ENCODE data around the gene PCSK2. TPM values are rescaled to one million over a fixed set of nuclear protein-coding genes. Genes with fewer than 3 reads are reported as not detected.
A peak's percentile ranks its signal among the peaks of the same experiment; 100 is the strongest.

Gene PCSK2
- total RNA-seq, 1 experiment from 2014 or later = not detected

DNA sequence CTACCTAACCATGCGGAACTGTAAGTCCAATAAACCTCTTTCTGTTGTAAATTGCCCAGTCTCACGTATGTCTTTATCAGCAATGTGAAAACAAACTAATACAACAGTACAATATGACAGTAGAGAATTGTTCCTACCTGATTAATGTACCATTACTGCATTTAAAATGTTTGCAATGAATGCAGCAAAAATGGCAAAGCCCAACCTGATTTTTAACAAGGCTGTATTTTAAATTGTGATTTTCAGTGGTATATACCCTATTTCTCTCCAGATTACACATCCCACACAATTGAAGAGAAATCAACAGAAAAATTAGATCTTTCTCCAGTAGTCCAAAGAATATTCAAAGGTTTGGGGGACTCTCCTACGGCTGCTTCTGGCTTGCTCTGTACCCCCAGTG, 3.3 kb upstream of the PCSK2 start:
- H3K27me3 ChIP-seq (replicated peaks) = peaks cover 42% of the 10 kb centered on the region
- H3K36me3 ChIP-seq = no peaks in the 10 kb centered on the region
- H3K4me3 ChIP-seq = no peak overlapping the region
- no peak overlapping the region for H3K27ac ChIP-seq
- H3K4me1 ChIP-seq (replicated peaks) = peaks cover 9% of the 10 kb centered on the region
- 0 out of 2 replicates have a peak, but pooled peaks cover 2% of the 10 kb centered on the region for H3K9me3 ChIP-seq (replicated peaks)
- no peak for DNase-seq (ENCODE audit: low read depth in 1 of 2, low spot score in 2 of 2)

- Histone ChIP-seq H3K36me3 (no peaks in the 10 kb centered on the region), H3K27ac (no peak overlapping the region), H3K9me3 (replicated peaks) (0 out of 2 replicates have a peak, but pooled peaks cover 2% of the 10 kb centered on the region)
Measured at GRCh38 chr20:17225851-17226409, 910 bp upstream of the PCSK2 start.

DNA sequence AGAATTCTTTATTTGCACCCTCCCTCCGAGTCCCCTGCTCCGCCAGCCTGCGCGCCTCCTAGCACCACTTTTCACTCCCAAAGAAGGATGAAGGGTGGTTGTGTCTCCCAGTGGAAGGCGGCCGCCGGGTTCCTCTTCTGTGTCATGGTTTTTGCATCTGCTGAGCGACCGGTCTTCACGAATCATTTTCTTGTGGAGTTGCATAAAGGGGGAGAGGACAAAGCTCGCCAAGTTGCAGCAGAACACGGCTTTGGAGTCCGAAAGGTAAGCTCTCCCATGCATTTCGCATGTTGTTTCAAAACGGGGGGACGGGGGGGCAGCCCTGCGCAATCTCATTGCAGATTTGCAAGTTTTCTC, 357 bp downstream of the PCSK2 start:
- no peak overlapping the region for H3K4me3 ChIP-seq
- no peaks in the 10 kb centered on the region for H3K36me3 ChIP-seq
- H3K9me3 ChIP-seq (replicated peaks) = 0 out of 2 replicates have a peak, but pooled peaks cover 2% of the 10 kb centered on the region
- peaks cover 54% of the 10 kb centered on the region for H3K27me3 ChIP-seq (replicated peaks)
- peaks cover 9% of the 10 kb centered on the region for H3K4me1 ChIP-seq (replicated peaks)
- no peak overlapping the region for H3K27ac ChIP-seq
- no peak for DNase-seq (ENCODE audit: low read depth in 1 of 2, low spot score in 2 of 2)

More at GRCh38 chr20:17225851-17226409, 910 bp upstream of the PCSK2 start:
- peaks cover 51% of the 10 kb centered on the region for H3K27me3 ChIP-seq (replicated peaks)
- no peak overlapping the region for H3K4me3 ChIP-seq
- no peak for DNase-seq (ENCODE audit: low read depth in 1 of 2, low spot score in 2 of 2)
- H3K4me1 ChIP-seq (replicated peaks) = peaks cover 9% of the 10 kb centered on the region

DNA sequence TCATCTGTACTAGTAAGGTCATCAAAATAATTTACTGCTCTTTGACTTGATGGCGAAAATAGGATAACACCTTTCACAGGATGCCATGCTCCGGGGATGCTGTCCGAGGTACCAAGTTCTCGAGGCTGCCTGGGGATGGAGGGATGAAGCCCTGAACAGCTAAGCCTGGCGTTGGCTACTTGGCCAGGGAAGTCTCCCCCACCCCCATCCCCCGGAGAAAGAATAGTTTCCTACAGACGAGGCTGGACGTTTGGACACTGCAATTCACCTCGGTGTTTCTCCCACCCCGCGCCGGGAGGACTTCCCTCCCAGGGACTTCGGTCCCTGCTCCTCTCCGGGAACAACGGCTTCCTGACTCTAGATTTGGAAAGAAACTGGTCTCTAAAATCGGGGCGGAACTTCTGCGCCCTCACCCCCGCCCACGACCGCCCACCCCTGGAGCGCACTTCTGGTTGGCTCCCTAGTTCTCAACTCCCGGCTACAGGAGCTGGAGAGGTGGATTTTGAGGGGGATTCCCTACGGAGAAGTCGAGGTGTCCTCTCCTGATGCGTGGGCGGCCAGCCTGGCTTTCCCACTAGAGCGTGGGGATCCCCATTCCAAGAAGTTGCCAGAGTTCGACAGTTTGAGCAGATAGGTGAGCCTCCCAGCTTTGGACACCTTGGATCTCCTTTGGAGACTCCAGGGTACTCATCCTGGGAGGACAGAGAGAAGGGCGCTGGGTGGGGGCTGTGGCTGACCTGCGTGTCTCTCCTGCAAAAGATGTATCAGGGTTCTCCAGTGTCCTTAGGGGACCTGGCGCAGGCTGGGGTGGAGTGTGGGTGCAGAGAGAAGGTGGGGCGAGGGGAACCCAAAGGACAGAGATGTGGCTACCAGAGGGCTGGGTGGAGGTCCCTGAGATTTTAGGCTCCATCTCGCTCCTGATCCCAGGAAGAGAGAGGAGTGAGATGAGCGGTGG, 1.1 kb downstream of the PCSK2 start:
- H3K36me3 ChIP-seq = no peaks in the 10 kb centered on the region
- H3K4me1 ChIP-seq (replicated peaks) = peaks cover 9% of the 10 kb centered on the region
- no peak for DNase-seq (ENCODE audit: low read depth in 1 of 2, low spot score in 2 of 2)
- H3K9me3 ChIP-seq (replicated peaks) = 0 out of 2 replicates have a peak, but pooled peaks cover 2% of the 10 kb centered on the region
- H3K4me3 ChIP-seq = no peak overlapping the region
- H3K27me3 ChIP-seq (replicated peaks) = peaks cover 50% of the 10 kb centered on the region
- H3K27ac ChIP-seq = no peak overlapping the region

DNA sequence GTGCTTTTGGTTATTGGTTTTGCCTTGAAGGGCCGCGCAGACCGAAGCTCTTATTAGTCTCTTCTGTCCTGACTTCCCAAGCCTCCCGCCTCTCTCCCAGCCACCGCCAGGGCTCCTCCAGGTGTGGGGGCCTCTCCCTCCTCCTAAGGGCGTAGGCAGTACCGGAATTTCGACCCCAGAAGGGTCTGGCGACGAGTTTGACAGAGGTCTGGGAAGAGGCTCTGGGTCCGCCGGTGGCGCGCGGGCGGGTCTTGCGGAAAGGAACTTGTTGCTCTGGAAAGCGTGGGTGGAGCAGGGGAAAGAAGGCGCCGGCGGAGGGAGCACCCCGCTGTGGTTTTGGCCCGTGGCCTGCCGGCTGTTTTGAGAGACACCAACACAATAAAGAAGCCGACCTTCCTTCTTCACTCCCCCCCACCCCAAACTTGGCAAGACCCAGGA, 1.8 kb downstream of the PCSK2 start:
- H3K9me3 ChIP-seq (replicated peaks) = 0 out of 2 replicates have a peak, but pooled peaks cover 2% of the 10 kb centered on the region
- no peak overlapping the region for H3K27ac ChIP-seq
- no peak overlapping the region for H3K4me3 ChIP-seq
- no peak for DNase-seq (ENCODE audit: low read depth in 1 of 2, low spot score in 2 of 2)
- peaks cover 50% of the 10 kb centered on the region for H3K27me3 ChIP-seq (replicated peaks)
- H3K36me3 ChIP-seq = no peaks in the 10 kb centered on the region
- peaks cover 9% of the 10 kb centered on the region for H3K4me1 ChIP-seq (replicated peaks)

DNA sequence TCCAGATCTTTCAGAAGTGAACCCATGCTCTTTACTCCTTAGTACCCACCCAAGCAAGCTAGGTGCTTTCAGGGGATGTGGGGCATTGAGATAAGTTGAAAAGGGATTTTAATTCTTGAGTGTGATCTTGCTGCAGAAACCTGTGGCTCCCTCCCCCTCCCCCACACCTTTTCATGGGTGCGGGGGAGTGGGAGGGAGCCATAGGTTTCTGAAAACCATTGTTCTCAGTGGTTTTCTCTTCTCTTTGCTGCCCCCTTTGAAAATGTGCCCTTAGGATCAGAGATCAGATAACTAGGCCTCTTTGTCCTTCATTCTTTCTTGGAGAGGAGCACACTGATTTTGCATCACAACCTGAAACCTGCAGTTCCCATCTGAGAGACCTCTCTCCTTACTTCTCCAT, 2.4 kb downstream of the PCSK2 start:
- Histone ChIP-seq H3K4me1 (replicated peaks) (peaks cover 9% of the 10 kb centered on the region), H3K27ac (no peak overlapping the region), H3K4me3 (no peak overlapping the region), H3K36me3 (no peaks in the 10 kb centered on the region), H3K27me3 (replicated peaks) (peaks cover 50% of the 10 kb centered on the region), H3K9me3 (replicated peaks) (0 out of 2 replicates have a peak, but pooled peaks cover 2% of the 10 kb centered on the region)
- DNase-seq (ENCODE audit: low read depth in 1 of 2, low spot score in 2 of 2) = no peak

- Histone ChIP-seq H3K4me1 (replicated peaks) (no peaks in the 10 kb centered on the region), H3K27me3 (replicated peaks) (peaks cover 12% of the 10 kb centered on the region), H3K27ac (no peak overlapping the region), H3K9me3 (replicated peaks) (no peaks in the 10 kb centered on the region), H3K4me3 (no peak overlapping the region), H3K36me3 (no peaks in the 10 kb centered on the region)
- DNase-seq (ENCODE audit: low read depth in 1 of 2, low spot score in 2 of 2) = no peak
Measured at GRCh38 chr20:17233626-17234025, 6.8 kb downstream of the PCSK2 start.

DNA sequence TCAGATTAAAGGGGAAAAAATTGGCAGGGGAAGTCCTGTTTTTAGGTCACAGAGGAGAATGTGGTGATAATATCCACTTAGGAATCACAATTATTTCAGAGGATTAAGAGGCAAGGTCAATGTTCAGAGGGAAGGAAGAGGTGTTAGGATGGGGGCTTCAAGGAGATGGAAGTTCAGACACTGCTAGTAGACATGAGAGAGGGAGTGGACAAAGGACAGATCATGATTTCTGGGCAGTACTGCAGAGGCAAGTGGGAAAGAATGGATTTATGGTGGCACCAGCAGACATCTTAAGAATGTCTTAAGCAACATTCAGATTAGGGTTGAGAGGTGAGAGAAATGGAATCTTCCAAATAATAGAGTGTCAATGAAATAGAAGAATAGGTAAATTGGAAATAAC, 9.9 kb downstream of the PCSK2 start:
- Histone ChIP-seq H3K27ac (no peak overlapping the region), H3K27me3 (replicated peaks) (no peaks in the 10 kb centered on the region), H3K36me3 (no peaks in the 10 kb centered on the region), H3K9me3 (replicated peaks) (no peaks in the 10 kb centered on the region), H3K4me3 (no peak overlapping the region), H3K4me1 (replicated peaks) (no peaks in the 10 kb centered on the region)
- no peak for DNase-seq (ENCODE audit: low read depth in 1 of 2, low spot score in 2 of 2)

- Histone ChIP-seq H3K4me1 (replicated peaks) (no peaks in the 10 kb centered on the region), H3K4me3 (no peak overlapping the region), H3K27me3 (replicated peaks) (no peaks in the 10 kb centered on the region), H3K27ac (no peak overlapping the region), H3K9me3 (replicated peaks) (no peaks in the 10 kb centered on the region), H3K36me3 (no peaks in the 10 kb centered on the region)
- DNase-seq (ENCODE audit: low read depth in 1 of 2, low spot score in 2 of 2) = no peak
Measured at GRCh38 chr20:17248224-17248623, 21.4 kb downstream of the PCSK2 start.

DNA sequence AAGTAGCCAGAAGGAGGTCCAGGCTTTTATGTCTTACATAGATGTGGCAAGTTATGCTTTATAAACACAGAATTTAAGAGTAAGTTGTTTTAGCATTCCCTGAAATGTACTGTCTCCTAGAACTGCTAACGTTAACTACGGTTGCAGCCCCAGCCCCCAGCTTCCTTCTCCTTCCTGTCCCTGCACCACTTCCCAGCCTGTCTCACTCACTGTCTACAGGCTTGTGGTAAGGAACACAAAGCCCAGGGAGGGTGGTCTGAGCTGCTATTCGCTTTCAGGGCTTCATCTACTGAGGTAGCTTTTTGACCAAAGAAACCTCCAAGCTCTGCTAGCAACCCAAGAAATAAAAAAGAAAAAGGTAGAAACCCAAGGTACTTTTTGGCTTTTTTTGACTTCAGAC, 35.9 kb downstream of the PCSK2 start:
- Histone ChIP-seq H3K27ac (no peak overlapping the region), H3K9me3 (replicated peaks) (no peaks in the 10 kb centered on the region), H3K27me3 (replicated peaks) (peaks cover 6% of the 10 kb centered on the region), H3K4me3 (no peak overlapping the region), H3K36me3 (no peaks in the 10 kb centered on the region), H3K4me1 (replicated peaks) (no peaks in the 10 kb centered on the region)
- DNase-seq (ENCODE audit: low read depth in 1 of 2, low spot score in 2 of 2) = no peak

DNA sequence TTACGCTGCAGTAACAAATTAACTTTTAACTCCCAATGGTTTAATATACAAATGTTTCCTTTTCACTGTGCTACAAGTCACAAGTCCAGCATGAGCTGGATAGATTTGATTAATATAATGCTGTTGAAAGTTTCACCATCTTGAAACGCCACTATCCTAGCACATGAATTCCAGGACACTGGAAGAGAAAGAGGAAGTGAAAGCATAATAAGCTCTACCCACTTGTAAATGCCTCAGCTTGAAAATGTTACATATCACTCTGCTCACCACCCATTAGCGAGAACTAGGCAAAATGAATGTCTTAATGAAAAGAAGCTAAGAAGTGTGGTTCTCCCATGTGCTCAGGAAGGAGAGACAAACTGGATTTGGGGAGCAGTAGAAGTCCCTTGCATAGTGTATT, 46.9 kb downstream of the PCSK2 start:
- Histone ChIP-seq H3K4me3 (no peak overlapping the region), H3K27ac (no peak overlapping the region), H3K9me3 (replicated peaks) (no peaks in the 10 kb centered on the region), H3K36me3 (no peaks in the 10 kb centered on the region), H3K4me1 (replicated peaks) (no peaks in the 10 kb centered on the region), H3K27me3 (replicated peaks) (0 out of 2 replicates have a peak, but pooled peaks cover 3% of the 10 kb centered on the region)
- DNase-seq (ENCODE audit: low read depth in 1 of 2, low spot score in 2 of 2) = no peak

DNA sequence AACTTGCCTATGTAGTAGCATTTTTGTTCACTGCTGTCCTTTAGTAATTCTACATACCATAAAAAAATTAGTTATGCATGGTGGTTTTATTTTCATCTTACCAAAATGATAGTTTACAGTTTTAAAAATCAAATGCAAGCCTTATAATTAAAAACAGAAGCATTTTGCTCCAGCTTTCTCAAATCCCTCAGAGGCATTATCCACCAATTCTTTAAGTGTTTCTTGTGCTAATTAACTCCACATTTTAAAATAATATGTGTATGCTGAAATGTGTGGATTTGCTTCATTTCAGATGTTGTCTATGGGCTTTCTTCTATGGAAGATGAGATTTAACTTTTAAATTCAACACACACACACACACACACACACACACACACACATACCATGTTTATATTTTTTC, 49.3 kb downstream of the PCSK2 start:
- no peak for DNase-seq (ENCODE audit: low read depth in 1 of 2, low spot score in 2 of 2)
- Histone ChIP-seq H3K4me3 (no peak overlapping the region), H3K27ac (no peak overlapping the region), H3K4me1 (replicated peaks) (no peaks in the 10 kb centered on the region), H3K9me3 (replicated peaks) (no peaks in the 10 kb centered on the region), H3K36me3 (no peaks in the 10 kb centered on the region), H3K27me3 (replicated peaks) (0 out of 2 replicates have a peak, but pooled peaks cover 3% of the 10 kb centered on the region)

GRCh38 chr20:17281478-17281877, 54.6 kb downstream of the PCSK2 start:
- DNase-seq (ENCODE audit: low read depth in 1 of 2, low spot score in 2 of 2) = peak in 1 of 2 experiments; percentile 10
- Histone ChIP-seq H3K27ac (no peak overlapping the region), H3K36me3 (no peaks in the 10 kb centered on the region), H3K27me3 (replicated peaks) (peaks cover 23% of the 10 kb centered on the region), H3K4me1 (replicated peaks) (no peaks in the 10 kb centered on the region), H3K4me3 (no peak overlapping the region), H3K9me3 (replicated peaks) (no peaks in the 10 kb centered on the region)

- no peaks in the 10 kb centered on the region for H3K9me3 ChIP-seq (replicated peaks)
- H3K36me3 ChIP-seq = no peaks in the 10 kb centered on the region
- DNase-seq (ENCODE audit: low read depth in 1 of 2, low spot score in 2 of 2) = no peak
- no peak overlapping the region for H3K4me3 ChIP-seq
- no peak overlapping the region for H3K27ac ChIP-seq
- H3K4me1 ChIP-seq (replicated peaks) = no peaks in the 10 kb centered on the region
- peaks cover 23% of the 10 kb centered on the region for H3K27me3 ChIP-seq (replicated peaks)
Measured at GRCh38 chr20:17282501-17282900, 55.7 kb downstream of the PCSK2 start.

Data from SJSA1 (cell line).